Measurements from ENCODE around the gene PKLR. TPM values are rescaled to one million over a fixed set of nuclear protein-coding genes. Genes with fewer than 3 reads are reported as not detected.
"Not testable (repeated sequence)": the region's sequence is repeated elsewhere in the genome, so short reads cannot be mapped to it uniquely, and the experiment has no call there.

Gene PKLR
- total RNA-seq, 1 donor from 2014 or later, result not detected

GRCh38 chr1:155318082-155318481, 16.8 kb upstream of the PKLR start:
- no peak for DNase-seq (ENCODE audit: low read depth in 2 of 2)

GRCh38 chr1:155316922-155317321, 15.7 kb upstream of the PKLR start:
- DNase-seq (ENCODE audit: low read depth in 2 of 2), result no peak

DNA sequence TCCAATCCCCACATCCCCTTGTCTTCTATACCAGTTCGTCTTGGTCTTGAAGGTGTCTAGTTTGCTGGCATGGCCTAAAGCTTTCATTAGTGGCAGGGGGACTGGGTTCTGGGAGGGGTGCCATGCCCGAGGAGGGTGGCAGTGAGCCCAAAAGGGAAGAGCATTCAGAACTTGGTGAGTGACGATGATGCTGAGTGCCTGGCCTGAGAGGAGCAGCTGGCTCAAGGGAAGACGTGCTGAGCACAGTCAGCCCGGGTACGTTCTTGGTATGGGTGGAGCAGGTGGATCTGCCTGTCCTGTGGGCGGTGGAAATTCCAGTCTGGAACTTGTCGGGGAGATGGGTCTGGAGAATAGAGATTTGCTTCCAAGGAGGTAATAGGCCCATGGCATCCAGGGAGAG, 12.0 kb upstream of the PKLR start:
- no peak for DNase-seq (ENCODE audit: low read depth in 2 of 2)

GRCh38 chr1:155309423-155310021, 8.3 kb upstream of the PKLR start:
- DNase-seq (ENCODE audit: low read depth in 2 of 2), result peak; percentile 69 to 79

DNA sequence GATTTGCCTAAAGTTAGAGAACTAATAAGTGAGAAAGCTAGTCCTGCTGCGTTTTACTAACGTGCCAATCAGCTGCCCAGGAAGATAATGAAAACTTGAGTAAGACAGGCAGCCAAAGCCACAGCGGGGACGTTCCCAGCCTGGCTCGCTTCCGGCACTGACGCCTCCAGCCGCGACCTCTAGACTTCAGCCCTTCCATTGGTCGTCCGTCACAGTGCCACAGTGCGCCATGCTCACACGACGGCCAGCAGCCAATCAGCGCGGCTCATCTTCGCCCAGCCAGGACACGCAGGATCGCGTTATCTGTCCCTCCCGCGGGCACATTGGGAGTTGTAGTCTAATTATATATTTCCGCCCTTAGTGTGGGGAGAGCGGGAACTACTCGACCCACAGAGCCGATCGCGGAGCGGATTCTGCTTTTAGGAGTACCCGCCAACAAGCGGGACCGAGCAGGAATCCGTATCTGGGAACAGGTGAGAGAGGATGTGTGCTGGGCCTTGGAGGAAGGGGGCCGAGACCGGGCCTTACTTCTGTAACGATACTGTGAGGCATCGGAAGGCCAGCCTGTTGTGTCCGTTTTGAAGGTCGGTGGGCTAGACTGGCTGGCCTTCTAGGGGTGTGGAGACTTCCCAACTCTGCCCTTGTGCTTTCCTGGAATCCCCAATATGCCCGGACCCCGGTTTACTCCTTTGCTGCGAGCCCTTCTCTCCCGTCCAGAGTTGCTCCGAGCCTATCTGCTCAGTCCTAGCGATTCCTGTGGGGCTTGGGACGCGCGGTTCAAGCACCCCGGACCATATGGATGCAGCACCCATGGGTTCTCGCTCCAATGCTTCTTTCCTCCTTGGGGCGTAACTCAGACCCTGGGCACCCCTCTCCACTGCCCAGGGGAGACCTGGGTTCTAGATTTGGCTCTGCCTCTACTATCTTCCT, 7.5 kb upstream of the PKLR start, which contains the start of gene FDPS:
Gene FDPS, plus strand, starts transcription at position 374 of the 930 bp plus-strand sequence. CDS start 924 bp downstream, outside the sequence.
- peak; percentile 97 to 99 for DNase-seq (ENCODE audit: low read depth in 2 of 2)

- DNase-seq (ENCODE audit: low read depth in 2 of 2), result peak; percentile 39 to 67
These were observed 6.1 kb upstream of the PKLR start for GRCh38 chr1:155307247-155307740.

GRCh38 chr1:155305881-155306391, 4.7 kb upstream of the PKLR start:
- no peak for DNase-seq (ENCODE audit: low read depth in 2 of 2)

DNA sequence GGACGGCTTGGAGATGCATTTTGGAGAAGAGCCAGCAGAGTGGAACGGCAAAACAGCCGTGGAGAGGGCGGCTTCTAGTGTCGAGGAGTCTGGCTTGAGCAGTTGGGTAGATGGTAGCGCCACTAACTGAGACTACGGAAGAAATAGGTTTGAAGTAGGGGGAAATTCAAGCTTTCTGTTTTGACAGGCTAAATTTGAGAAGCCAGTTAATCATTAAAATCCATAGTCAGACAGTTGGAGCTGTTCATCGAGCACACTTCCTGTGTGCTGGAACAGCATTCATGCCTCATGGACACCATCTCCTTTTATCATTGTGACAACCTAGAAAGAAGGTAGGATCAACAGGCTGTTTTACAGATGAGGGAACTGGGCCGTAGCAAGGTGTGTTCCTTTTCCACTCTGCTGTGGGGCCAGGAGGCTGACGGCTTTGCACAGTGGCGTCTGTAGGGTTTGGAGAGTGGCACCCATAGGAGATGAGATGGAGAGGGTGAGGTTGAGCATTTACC, 3.4 kb upstream of the PKLR start:
- DNase-seq (ENCODE audit: low read depth in 2 of 2), result no peak

DNA sequence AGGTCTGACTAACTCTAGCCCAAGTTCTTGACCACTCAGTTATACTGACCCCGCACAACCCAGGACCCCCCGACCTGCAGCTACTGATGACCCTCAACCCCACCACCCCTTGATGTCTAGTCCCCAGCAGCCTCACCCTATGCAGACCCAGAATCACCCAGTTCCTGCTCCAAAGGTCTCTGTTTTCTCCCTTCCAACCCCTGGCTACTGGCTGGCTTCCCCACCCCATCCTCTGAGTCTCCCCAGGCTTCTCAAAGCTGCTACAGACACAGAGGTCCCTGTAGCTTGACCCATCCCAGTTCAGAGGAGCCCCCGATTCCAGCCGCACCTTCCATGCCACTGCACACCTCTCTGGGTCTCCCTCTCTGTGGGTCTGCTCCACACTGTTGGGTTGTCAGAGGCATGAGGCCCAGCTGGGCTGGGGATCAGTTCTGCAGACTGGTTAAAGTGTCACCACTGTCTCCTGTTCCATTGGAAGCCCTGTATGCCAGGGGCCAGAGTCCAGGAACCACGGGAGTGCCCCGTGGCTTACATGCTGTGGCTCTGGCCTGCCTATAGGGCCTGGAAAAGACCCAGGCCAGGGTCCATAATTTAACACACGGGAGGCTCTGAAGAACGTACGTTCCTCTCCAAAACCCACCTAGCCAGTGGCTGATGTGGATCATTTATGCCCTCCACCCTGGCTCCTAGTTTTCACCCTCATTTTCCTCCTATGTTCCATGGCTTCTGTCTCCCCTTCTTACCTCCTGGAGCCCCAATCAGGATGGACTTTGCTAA, 497 bp downstream of the PKLR start:
- no peak for DNase-seq (ENCODE audit: low read depth in 2 of 2)

DNA sequence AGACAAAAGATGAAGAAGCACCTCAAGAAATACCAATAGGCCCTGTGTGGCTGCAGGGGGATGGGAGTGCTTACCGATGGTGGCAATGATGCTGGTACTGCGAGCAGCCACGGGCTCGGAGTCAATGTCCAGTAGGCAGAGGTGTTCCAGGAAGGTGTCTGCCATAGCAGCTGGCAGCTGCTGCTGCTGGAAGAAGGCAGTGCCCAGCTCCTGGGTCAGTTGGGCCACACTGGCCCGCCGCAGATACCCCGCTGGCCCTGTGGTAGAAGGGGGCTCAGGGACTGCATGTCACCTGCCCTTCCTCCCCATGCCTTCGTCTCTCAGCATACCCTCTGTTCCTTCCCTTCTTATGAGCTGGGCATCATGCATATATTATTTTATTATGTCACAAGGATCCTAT, 1.2 kb downstream of the PKLR start:
- no peak for DNase-seq (ENCODE audit: low read depth in 2 of 2)

- no peak for DNase-seq (ENCODE audit: low read depth in 2 of 2)
These were observed 3.9 kb downstream of the PKLR start for GRCh38 chr1:155297384-155297783.

DNA sequence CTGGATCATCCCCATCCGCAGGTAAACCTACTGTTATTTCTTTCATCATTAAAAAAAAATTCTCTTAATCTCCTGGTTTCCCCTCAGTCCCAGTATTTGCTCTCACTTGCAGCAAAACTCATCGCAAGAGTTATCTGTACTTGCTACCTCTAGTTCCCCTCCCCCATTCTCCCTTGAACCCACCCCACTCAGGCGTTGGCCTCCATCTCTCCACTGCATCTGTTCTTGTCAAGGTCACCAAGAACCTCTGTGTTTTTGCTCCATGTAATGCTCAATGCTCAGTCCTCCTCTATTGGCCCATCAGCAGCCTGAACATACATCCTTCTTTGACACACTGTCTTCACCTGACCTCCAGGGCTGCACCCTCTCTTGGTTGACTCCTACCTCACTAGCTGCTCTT, 4.6 kb downstream of the PKLR start:
- DNase-seq (ENCODE audit: low read depth in 2 of 2), result no peak

GRCh38 chr1:155295942-155296267, 5.3 kb downstream of the PKLR start:
- no peak for DNase-seq (ENCODE audit: low read depth in 2 of 2)

GRCh38 chr1:155295183-155295941, 5.9 kb downstream of the PKLR start:
- DNase-seq (ENCODE audit: low read depth in 2 of 2), result no peak

DNA sequence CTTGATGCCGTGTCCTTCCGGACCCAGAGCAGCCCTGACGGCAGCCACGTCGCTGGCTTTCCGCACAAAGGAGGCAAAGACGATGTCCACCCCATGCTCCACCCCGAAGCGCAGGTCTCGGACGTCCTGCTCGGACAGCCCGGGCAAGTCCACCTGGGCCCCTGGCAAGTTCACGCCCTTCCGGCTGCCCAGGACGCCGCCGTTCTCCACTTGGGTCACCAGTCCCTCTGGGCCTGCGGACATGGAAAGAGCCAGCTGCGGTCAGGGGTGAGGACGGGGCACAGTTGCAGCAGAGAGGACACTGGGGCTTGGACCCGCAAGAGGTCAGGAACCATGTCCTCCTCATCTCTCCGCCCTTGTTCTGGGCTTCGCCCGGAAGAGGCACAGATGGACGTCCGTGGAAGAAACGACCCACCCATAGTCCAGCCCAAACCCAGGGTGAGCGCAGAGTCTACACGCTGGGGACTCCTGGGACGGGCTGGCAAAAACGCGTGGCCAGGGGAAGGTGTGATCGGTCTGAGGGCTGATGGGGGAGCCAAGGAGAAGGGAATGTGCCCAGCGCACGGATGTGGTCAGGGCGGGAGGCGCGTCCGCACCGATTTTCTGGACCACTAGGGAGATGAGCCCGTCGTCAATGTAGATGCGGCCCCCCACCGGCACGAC, 6.6 kb downstream of the PKLR start:
- DNase-seq (ENCODE audit: low read depth in 2 of 2), result no peak

GRCh38 chr1:155293086-155293749, 8.0 kb downstream of the PKLR start:
- DNase-seq (ENCODE audit: low read depth in 2 of 2), result no peak

DNA sequence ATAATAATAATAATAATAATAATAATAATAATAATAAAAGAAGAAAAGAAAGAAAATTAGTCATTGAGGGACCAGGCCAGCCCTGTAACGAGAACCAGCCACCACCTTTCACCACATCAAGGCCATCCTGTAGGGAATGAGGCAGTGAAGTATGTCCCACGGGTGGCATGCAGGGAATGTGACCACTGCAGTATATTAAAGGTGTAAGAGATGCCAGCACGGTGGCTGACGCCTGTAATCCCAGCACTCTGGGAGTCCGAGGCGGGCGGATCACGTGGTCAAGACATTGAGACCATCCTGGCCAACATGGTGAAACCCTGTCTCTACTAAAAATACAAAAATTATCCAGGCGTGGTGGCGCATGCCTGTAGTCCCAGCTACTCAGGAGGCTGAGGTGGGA, 10.2 kb downstream of the PKLR start:
- DNase-seq (ENCODE audit: low read depth in 2 of 2), result not testable (repeated sequence)

DNA sequence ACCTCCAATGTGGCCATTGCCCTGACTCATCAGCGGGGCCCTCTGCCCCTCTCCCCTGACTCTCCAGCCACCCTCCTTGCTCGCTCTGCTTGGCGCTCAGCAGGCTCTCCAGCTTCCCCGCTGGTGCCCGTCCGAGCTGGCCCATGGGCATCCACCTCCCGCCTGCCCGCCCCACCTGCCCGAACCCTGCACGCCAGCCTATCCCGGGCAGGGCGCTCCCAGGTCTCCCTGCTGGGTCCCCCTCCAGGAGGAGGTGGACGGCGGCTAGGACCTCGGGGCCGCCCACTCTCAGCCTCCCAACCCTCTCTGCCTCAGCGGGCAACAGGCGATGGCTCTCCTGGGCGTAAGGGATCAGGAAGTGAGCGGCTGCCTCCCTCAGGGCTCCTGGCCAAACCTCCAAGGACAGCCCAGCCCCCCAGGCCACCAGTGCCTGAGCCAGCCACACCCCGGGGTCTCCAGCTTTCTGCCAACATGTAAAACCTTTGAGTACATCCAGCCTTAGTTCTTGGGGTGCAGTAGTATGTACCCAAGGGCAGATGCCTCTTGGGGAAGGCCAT, 13.2 kb downstream of the PKLR start:
- DNase-seq (ENCODE audit: low read depth in 2 of 2), result no peak

- DNase-seq (ENCODE audit: low read depth in 2 of 2), result no peak
These were observed 14.7 kb downstream of the PKLR start for GRCh38 chr1:155286544-155286943.

All from dermis microvascular lymphatic vessel endothelial cell (primary cell).